GM19463 (cell line): ENCODE results near the gene MTG2.

Experiments used
- ATAC-seq: cut with Tn5 transposase; IDR thresholded peaks from one replicate; pipeline ENCODE4 v1.9.1; 2021; ENCODE audit warnings: mild to moderate bottlenecking, moderate library complexity; ENCODE audit not compliant: unreplicated experiment

Gene MTG2

DNA sequence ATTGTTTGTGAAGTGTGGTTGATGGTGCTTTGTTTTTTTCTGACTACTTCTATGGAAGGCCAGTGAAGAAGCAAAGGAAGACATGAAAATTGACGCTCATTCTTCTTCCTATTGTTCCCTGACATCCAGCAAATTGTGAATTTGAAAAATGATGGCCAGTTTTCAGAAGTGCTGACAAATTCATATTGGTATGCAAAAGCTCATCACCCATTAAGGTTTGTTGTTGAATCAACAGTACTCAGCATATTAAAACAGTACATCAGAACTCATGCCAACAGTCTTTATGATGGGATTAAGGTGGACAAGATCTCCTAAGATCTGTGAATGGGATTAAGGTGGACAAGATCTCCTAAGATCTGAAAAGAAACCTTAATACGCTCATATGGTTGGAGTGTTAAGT, 1.0 kb upstream of the MTG2 start:
- ATAC-seq: no peak

DNA sequence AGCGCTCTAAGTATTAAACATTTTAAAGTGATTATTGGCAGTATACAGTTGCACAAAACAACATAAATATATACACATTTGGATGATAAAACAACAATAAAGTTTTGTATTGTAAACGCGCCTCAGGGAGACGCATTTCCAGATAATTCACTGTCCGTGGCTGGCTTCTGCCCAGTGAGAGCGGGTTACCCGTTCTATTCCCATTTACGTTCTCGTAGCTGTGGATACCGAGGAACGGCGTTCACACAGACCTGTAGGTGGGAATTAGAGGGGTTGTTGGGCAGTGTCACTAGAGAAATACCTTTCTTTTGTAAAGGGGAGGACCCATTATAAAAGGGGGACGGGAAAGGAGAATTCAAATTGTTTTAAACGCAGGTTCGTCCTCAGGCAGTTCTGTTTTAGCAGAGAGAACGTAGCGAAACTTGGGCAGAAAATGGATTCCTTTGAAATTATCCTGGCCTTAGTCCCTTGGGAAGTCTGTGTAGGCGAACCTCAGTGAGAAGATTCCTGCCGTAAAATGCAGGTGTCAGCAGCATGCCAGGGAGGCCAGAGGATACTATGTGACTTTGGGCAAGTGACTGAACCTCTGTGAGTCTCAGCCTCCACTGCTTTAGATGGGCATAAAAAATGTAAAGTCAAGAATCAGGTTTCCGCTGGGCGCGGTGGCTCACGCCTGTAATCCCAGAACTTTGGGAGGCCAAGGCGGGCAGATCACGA, 756 bp downstream of the MTG2 start:
- ATAC-seq: no peak

DNA sequence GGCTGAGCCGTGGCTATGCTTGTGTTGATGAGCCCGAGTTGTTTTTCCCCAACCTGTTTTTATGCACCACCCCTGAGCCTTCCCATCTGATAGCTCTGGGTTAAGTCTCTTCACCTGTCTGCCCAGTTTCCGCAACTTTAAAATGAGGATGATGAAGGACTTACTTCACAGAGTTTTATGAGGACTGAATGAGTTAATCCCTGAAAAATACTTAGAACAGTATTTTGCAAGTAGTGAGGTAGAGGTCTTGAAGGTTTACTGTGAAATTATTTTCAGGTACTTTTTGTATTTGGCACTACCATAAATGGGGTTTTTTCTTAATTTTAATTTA, 3.2 kb downstream of the MTG2 start:
- no peak for ATAC-seq

DNA sequence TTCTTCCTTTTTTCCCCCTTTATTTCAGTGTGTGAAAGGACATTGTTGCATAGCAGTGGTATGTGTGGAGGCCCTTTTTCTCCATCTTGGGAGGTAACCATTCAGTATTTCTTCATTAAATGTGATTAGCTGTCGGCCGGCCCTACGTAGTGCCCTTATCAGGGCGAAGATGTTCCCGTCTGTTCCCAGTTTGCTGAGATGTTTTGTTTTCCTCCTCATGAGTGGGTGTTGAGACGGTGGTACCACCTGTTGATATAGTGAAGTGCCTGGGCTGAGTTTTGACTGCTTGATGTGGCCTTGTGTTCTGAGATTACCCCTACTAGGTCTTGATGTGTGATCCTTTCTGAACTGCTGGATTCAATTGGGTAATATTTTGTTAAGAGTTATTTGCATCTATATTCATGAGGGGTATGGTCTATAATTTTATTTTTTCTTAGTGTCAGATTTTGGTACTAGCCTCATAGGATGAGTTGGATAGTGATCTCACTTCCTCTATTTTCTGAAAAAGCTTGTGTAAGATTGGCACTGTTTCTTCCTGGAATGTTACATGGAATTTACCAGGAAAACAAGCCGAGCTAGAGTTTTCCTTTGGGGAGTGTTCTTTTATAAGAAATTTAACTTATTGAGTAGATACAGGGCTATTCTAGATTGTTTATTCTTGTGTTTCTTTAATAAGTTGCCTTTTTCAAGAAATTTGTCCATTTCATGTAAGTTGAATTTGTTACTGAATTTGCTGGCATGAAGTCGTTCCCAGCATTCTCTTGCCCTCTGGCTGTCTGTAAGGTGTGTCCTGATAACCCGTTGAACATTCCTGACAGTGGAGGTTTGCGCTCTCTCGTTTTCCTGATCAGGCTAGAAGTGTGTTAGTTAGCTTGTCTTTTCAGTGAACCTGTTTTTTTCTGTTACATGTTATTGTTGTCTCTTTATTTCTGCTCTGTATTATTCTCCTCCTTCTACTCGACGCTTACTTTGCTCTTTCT, 4.3 kb downstream of the MTG2 start:
- ATAC-seq: no peak

DNA sequence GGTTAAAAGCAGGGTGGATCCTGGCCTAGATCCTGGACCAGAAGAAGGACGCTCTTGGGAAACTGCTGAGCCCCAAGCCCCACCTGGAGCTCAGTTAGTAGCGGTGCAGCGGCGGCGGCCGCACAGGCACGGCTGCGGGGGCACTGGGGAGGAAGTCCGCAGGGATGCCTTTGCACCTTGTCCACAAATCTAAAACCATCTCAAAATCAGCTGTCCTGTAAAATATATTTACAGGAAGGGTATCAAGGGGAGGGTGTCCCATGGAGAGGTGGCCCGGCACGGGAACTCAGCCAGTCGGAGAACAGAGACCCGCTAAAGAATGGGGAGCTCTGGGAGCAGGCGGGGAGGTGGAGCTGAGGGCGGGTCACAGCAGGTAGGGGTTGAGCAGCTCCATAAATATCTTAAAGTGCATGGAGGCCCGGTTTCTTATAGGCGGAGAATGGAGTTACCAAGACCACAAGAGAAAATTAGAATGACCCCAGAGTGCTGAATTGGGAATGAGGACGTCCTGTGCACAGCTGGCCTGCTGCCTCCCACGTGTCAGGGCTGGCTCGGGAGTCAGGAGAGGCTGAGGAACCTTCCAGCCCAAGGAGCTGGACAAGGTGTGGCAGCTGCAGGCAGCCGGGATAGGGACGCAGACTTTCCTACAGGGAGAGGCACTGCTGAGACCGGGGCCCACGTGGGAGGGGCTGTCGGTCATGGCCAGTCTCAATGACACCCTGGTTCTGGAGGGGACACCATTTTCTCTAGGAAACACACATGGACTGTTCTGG, 8.0 kb downstream of the MTG2 start:
- no peak for ATAC-seq

DNA sequence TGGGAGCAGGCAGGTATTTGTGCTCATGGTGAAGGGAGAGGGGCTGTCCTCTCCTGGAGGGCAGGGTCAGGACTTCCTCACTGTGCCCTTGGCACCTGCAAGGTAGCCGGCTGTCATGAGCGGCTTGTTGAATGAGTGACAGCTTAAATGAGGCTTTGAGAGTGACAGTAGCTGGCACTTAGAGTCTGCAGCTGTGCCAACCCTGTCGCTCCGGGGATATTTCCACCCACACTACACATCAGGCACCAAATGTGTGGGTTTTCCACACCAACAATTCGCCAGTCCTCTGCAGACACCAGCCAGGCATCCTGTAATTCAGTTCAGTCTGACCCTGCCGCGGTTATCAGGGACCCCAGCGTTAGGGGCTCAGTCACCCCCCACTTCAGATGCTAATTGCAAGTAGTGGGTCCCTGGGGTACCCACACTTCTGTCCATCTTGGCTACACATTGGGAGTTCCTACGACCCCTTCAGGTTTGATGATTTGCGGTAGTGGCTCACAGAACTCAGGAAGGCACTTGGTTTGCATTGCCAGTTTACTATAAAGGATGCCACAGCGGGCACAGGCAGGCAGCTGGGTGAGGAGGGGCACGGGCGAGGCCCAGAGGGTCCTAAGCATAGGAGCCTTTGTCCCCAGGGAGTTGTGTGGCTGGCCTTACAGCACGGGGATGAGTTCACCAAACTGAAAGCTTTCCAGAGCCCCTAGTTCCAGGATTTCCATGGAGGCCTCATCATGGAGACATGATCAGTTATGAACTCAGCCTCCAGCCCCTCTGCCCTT, 9.1 kb downstream of the MTG2 start:
- ATAC-seq: no peak

DNA sequence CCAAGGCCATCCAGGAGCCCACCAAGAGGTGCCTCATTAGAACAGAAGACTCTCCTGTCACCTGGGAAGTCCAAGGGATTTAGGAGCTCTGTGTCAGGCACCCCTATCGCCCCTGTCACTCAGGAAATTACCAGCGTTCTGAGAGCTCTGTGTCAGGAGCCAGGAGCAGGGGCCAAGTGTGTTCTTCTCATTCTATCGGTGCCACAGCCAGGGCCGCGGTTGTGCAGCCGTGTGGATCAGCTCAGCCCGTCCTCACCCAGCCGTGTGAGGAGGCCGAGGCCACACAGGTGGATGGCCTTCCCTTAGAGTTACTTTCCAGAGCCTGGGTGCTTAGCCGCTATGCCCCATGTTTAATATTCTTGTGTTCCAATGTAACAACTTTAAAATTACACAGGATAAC, 9.8 kb downstream of the MTG2 start:
- ATAC-seq: no peak

DNA sequence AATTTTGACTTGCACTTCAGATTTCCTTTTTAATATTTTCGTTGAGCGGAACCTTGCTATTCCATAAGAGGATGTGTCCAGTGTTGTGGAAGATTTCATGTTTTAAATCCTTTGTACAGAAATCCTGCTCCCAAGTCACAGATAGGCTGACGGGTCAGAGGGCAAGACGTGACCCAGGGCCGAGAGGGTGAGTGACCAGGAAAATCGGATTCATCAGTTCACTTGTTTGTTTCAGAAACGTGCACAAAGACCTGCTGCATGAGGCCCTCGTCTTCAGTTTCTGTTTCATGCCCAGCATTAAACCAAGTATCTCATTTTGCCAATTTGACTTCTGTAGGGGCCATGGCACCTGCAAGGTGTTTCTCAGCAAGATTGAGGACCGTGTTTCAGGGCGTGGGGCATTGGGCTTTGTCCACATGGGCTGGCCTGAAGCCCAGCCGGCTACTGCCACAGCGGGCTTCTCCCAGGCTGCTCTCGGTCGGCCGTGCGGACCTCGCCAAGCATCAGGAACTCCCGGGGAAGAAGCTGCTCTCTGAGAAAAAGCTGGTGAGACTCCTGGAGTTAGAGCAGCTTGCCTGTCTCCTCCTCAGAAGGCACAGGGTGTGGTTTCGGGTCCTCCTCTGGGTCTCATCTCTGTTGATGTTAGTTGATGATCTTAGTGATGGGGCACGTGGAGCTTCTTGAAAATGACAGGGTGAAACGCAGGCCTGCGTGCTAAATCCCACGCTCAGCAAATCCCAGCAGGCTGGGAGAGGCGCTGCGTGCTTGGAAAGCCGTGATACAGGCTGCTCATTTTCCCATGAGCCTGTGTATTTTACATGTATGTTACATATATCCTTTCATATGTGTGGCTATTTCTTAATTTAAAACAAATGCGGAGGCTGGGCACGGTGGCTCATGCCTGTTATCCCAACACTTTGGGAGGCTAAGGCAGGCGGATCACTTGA, 10.5 kb downstream of the MTG2 start:
- no peak for ATAC-seq

DNA sequence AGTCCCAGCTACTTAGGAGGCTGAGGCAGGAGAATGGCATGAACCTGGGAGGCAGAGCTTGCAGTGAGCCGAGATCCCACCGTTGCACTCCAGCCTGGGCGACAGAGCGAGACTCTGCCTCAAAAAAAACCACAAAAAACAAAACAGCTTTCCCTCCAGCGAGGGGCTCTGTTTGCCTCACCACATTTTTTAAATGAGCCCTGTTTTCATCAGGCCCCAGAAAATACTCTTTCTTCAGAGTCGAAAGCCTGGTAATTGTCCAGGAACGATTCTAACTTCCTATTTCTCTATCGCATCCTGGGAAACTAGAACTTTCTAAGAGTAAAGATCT, 12.2 kb downstream of the MTG2 start:
- no peak for ATAC-seq

DNA sequence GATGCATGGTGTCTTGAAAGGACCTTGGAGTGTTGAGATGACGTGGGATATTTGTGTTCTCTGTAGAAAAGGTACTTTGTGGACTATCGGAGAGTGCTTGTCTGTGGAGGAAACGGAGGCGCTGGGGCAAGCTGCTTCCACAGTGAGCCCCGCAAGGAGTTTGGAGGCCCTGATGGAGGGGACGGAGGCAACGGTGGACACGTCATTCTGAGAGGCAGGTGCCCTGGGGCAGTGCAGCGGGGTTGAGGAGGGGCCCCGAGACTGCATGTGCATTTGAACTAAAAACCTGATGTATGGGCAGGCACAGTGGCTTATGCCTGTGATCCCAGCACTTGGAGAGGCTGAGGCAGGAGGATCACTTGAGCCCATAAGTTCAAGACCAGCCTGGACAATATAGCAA, 12.9 kb downstream of the MTG2 start:
- ATAC-seq: no peak

DNA sequence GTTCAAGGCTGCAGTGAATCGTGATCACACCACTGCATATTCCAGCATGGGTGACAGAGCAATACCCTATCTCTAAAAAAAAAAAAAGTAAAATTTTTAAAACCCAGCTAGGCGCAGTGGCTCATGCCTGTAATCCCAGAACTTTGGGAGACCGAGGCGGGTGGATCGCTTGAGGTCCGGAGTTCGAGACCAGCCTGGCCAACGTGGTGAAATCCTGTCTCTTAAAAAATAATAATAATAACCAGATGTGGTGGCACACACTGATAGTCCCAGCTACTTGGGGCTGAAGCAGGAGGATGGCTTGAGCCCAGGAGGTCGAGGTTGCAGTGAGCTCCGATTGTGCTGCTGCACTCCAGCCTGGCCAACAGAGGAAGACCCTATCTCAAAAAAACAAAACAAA, 13.5 kb downstream of the MTG2 start:
- ATAC-seq: no peak

DNA sequence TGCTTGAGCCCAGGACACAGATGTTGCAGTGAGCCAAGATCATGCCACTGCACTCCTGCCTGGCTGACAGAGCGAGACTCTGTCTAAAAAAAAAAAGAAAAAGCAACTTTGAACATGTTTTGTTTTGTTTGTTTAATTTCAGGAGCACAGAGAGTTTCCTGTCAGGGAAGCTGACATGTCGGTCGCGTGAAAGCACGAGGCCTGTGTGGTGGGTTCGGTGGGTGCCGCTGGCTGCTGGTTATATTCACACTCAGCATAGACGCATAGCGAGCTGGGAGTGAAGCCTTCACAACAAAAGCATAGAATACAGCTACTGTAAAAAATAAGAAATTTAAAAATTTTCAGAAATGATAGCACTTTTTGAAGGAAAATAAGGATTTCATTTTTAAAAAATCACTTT, 14.5 kb downstream of the MTG2 start:
- no peak for ATAC-seq

DNA sequence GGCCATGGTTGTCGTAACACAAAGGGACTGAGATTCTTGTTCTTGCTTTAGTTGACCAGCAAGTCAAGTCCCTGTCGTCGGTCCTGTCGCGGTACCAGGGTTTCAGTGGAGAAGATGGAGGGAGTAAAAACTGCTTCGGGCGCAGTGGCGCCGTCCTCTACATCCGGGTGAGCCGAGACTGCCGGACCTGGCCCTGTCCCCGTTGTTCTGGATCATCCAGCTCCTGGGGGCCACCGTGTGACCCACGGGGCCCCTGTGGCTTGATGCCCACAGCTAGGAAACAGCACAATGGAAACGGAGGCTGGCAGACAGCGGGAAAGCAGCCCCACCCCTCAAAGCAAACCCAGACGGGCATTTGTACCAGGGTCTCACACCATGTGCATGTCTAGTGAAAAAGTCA, 15.0 kb downstream of the MTG2 start:
- ATAC-seq: no peak

DNA sequence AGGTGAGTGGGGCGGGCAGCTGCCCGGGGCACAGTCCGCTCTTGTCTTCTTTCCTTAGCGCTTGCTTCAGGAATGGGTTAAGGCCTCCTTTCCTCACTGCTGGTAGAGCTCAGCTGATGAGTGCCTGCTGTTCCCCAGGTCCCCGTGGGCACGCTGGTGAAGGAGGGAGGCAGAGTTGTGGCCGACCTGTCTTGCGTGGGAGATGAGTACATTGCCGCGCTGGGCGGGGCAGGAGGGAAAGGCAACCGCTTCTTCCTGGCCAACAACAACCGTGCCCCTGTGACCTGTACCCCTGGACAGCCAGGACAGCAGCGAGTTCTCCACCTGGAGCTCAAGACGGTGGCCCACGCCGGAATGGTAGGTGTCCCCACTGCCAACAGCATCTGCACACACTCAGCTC, 15.7 kb downstream of the MTG2 start:
- no peak for ATAC-seq

DNA sequence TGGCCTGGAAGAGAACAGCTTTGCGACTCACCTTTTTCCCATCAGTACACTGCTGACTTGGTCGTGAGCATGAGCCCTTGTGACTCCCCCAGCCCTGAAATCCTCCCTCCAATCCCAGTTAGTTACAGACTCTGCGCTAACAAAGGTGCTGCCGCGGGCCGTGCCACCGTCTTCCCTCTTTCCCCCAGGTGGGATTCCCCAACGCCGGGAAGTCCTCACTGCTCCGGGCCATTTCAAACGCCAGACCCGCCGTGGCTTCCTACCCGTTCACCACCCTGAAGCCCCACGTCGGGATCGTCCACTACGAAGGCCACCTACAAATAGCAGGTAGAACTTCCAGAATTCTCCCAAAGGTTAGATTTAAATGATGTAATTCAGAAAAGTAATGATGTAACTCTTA, 16.1 kb downstream of the MTG2 start:
- ATAC-seq: no peak

DNA sequence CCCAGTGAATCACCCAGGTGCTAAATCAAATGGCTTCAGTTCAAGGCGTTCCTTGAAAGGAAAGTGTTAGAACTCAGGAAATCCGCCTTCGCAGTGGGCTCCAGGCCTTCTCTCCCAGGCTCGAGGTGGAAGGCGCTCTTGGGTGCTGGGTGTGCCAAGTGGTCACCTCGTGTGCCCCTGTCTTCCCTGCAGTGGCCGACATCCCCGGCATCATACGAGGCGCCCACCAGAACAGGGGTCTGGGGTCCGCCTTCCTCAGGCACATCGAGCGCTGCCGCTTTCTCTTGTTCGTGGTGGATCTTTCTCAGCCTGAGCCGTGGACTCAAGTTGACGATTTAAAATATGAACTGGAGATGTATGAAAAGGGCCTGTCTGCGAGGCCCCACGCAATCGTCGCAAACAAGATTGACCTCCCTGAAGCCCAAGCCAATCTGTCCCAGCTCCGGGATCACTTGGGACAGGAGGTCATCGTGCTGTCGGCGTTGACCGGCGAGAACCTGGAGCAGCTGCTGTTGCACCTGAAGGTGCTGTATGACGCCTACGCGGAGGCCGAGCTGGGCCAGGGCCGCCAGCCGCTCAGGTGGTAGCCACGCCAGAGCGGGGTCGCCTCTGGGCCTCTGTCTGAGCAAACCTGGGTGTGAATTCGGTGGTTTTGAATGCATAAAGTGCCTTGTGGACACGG, 17.8 kb downstream of the MTG2 start:
- ATAC-seq: no peak

DNA sequence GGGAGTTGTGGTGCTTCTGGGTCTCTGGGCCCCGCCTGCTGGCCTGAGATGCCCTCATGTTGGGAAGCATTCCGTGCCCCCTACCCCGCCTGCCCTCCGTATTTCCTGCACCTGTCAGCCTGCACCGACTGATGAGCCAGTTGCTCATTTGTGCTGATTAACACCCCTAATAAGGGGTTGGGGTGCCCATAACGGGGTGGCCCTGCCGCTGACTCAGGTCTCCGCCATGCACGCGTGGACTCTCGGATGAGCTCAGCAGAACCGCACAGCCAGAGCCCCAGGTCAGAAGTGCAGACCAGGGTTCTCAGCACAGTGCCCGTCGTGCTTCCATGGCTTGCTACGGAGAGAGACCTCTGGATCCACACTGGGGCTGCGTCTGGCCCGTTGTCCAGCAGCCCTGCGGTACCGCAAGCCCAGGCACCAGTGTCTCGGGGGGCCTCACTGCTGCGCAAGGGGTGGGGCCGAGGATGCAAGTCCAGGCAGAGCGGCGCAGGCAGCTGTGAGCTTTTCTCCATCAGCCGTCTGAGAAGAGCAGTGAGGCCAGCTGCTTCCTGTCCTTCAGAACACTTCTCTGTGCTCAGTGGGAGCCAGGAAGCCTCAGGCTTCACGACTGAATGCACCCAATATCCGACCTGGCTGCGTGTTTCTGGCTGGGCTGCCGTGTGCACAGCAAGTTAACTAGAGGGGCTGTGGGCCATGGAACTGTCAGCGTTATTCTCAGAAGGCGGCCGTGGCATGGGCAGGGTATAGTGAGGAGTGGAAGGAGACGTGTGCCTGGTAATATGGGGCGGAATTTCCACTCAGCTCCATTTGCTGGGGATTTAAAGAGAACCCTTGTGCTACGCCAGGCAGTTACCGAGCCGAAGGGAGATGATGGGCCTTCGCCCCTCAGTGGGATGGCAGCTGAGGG, 18.6 kb downstream of the MTG2 start:
- no peak for ATAC-seq

DNA sequence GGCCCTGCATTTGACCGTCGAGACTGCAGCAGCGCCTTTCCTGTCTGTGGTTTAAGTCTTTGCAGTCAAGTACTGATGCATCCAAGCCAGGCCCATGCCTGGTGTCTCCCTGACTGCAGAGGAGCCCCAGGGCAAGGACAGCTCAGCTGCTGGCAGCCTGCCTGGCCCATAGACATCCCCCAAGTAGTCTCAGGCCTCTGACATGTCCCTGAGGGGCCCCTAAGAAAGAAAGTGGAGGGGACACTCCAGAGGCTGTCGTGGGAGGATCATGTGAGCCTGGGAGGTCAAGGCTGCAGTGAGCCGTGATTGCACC, 19.2 kb downstream of the MTG2 start:
- ATAC-seq: no peak
